NCI-H2081 (cell line): Measurements from ENCODE around the gene PSME1.

ENCODE experiments used
- DNase-seq, 2 experiments: peaks; one replicate each; lab custom pipeline; 2025; lab: John Stamatoyannopoulos, UW

Gene PSME1

DNA sequence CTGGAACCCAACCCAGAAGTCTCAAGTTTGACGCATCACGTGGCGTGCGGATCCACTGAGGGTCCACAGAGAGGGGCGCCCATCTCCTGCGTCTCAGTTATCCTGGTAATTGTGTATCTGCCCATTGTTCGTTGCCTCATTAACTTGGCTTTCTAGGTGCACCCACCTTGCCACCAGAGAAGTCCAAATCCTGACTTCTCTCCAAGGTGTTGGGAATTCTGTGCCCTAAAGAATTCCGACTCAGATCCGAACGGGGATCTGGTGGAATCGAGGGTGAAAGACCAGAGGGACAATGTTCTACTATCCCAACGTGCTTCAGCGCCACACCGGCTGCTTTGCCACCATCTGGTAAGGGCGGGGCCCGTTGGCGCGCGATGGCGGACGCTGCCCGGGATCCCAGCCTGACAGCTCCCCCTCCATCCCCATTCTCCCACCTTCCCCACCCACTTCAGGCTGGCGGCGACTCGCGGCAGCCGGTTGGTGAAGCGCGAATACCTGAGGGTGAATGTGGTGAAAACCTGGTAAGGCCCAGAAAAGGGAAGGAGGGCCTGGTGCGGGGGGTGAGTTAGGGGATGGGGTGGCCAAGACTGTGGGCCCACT is 36.4 kb downstream of the PSME1 start:
- DNase-seq = no peak

DNA sequence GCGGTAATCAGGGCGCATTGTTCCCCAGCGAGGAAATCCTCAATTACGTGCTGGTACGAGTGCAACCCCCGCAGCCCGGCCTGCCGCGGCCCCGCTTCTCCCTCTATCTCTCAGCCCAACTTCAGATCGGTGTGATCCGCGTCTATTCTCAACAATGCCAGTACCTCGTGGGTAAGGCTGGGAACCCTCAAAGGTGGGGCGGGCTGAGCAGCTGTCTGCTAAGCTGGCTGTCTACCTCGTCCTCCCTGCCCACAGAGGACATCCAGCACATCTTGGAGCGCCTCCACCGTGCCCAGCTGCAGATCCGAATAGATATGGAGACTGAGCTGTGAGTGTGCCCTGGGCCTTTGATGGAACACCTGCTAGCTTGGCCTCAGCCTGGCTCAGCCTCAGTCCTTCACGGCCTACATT is 36.9 kb downstream of the PSME1 start:
- no peak for DNase-seq

DNA sequence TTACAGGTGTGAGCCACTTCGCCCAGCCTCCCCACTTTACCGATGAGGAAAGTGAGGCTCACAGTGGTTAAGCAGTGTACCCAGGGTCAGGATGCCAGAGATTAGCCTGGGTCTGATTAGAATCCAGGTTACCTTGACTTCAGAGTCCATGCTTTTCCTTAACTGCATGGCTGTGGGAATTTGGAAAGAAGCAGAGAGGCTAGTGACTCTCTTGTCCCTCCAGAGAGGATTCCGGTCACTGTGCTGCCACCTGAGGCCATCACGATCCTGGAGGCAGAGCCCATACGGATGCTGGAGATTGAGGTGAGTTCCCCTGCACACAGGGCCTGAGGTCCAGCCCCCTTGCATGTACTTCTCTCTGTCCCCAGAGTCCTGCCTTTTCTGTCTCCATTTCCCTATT is 40.6 kb downstream of the PSME1 start:
- no peak for DNase-seq

DNA sequence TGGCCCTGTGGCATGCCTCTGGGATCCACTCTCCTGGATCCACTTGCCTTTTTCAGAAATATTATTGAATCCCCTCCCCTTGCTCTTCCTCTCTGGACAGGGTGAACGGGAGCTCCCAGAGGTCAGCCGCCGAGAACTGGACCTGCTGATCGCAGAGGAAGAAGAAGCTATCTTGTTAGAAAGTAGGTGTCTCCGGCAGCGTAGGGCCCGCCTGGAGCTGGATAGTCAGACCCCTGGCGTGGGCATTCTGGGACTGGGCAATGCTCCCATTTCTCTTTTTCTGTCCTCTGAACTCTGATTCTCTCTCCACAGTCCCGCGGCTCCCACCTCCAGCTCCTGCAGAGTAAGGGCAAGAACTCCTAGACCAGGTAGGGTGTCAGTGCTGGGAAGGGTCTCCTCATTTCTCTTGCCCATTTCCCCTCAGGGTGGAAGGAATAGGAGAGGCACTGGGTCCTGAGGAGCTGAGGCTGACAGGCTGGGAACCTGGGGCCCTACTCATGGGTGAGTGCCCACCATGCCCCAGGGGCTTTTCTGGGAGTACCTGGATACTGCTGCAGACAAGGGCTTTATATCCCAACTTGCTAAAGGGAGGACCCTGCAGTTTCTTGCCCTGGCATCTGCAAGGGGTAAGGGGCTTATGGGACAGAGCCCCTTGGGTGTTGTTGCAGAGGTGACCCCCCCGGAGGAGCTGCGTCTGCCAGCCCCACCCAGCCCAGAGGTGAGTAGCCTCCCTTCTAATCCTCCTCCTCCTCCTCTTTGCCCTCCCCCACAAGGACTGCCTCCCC is 41.2 kb downstream of the PSME1 start:
- DNase-seq = no peak

DNA sequence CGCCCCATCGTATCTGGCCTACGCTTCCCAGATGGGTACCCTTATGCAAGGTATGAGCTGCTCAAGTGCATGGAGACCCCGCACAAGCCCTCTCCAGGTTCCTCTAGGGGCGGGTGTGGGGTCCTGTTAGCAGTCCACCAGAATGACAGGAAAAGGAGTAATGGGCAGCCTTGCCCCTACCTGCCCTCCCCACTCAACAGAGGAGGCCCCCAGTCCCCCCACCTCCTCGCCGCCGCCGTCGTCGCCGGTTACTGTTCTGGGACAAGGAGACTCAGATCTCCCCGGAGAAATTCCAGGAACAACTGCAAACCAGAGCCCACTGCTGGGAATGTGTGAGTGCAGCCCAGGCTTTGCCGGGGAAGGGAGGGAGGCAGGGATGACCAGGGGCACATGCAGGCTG is 41.9 kb downstream of the PSME1 start:
- DNase-seq = no peak

DNA sequence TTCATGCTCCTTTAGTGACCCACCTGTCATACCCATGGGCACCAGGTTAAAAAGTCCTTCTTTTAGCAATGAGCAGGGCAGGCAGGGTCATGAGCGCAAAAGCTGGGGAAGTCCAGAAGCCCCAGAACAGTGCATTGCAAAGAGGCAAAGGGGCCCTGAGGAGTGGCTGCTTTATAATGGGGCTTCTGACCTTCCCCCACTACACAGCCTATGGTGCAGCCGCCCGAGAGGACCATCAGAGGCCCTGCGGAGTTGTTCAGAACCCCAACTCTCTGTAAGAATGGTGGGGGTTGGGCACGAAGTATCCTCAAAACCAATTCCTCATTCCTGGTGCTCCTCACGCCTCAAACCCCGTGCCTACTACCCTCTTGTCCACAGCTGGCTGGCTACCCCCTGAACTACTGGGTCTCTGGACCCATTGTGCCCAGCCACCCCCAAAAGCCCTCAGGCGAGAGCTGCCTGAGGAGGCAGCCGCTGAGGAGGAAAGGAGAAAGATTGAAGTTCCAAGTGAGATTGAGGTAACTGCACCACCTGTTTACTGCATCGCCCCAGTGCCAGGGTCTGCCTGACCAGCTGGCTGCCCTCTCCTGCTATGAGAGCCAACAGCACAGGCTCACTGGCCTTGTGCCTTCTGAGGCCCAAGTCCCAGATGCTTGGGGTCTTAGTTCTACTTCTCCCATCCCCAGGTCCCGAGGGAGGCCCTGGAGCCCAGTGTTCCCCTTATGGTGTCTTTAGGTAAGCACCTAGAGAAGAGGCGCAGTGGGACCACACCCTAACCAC is 42.6 kb downstream of the PSME1 start:
- no peak for DNase-seq

DNA sequence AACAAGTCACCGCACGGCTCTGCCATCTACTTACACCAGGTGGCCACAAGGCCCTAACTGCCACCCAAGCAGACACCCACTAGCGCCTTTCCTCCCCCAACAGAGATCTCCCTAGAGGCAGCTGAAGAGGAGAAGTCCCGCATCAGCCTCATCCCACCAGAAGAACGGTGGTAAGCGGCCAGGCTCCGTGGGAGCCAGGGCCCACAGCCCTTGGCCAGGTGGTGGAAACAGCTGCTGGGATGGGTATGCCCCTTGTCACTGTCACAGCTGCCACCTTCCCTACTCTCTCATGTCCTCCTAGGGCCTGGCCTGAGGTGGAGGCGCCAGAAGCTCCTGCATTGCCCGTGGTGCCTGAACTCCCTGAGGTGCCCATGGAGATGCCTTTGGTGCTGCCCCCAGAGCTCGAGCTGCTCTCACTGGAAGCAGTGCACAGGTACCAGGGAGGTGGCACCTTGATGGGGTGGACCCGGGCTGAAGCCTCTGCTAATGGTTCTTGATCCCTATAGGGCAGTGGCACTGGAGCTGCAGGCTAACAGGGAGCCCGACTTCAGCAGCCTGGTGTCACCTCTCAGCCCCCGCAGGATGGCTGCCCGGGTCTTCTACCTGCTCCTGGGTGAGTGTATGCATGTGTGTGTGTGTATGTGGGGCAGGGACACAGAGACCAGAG is 43.4 kb downstream of the PSME1 start:
- no peak for DNase-seq

DNA sequence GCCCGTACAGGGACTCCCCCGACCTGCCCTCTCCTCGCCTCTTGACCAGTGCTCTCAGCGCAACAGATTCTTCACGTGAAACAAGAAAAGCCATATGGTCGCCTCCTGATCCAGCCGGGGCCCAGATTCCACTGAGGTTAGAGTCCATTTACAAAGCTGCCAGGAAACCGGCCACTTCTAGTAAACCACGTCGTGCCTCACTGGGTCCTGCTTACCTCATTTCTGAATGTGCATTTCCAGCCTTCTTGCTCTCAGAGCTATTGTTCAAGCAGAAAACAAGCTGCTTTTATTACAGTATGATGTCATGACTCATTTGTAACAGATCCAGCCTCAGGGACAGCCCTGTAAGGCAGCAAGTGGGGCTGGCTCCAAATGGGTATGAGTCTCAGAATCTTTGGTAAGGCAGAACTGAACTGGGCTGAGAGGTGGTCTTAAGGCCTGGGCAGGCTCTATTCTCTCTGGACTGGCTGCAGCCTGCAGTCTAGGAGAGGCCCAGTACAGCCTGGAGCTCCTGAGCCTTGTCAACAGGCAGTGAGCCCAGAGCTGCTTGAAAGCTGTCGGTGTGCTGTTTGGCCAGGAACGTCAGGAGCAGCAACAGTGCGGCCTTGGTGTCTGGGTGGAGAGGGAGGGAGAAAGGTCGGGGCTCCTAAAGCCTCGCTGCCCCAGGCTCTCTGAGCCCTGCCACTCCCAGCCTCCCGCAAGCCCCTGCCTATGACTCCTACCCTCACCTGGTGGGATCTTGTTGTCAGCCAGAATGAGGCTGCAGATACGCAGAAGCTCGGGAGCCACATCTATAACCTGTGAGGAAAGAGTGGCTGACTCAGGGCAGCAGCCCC is 44.2 kb downstream of the PSME1 start:
- no peak for DNase-seq

DNA sequence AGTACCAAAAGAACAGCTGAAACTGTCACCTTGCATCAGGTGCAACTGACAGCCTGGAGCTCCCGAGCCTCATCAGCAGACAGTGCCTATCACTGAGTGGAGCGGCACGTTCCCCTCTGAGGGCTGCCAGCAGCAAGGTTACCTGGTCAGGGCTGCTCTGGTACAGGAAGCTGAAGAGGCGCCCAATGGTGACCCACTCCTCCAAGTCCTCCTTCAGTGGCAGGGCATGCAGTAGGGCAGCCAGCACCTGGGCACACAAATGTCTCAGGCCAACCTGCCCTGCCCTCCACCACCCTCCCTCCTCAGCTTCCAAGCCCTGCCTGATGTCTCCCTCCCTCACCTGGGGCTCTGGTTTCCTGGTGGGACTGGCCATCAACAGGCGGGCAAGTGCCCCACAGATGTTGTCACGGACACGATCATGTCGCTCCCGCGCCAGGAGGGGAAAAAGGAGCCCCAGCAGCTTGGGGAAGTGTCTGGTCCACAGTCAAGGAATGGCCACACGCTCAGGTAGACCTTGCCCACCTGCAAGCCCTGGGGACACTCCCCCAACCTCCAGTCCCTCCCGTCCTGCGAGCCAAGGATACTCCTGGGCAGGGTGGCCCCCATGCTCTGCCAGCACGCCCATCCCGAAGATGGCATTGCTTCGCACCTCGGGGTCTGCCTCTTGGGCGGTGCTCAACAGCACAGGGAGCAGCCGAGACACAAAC is 45.5 kb downstream of the PSME1 start:
- no peak for DNase-seq

DNA sequence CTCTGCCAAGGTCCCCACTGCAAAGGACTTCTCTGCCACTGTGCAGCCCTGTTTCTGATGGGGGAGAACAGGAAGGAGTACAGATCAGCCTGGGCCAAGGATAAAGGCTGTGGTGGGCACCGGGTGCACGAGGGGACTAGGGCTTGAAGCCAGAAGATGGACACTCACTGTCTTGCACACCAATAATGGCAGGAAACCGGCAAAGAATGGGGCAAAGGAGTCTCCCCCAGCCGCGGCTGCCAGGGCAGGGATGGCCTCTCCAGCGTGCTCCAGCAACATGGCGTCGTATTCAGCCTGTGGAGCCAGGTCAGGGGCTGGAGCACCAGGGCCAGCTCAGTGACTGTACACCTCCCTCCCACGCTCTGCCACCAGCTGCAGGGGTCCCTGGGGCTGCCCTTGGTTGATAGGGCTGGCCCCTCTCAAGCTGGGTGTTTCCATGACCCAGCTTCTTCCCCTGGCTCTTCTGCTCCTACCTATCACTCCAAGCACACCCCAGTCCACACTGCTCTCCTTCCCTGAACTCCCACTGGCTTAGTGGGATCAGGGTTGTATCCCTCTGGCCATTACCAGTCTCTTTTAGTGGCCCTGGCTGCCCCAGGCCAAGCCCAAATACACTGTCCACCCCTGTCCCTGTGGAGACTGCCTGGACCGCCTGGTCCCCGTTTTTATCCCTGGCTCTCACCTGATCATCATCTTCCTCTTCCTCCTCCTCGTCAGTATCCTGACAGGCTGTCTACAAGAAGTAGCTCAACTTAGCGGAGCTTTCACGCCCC is 46.3 kb downstream of the PSME1 start:
- DNase-seq = no peak

DNA sequence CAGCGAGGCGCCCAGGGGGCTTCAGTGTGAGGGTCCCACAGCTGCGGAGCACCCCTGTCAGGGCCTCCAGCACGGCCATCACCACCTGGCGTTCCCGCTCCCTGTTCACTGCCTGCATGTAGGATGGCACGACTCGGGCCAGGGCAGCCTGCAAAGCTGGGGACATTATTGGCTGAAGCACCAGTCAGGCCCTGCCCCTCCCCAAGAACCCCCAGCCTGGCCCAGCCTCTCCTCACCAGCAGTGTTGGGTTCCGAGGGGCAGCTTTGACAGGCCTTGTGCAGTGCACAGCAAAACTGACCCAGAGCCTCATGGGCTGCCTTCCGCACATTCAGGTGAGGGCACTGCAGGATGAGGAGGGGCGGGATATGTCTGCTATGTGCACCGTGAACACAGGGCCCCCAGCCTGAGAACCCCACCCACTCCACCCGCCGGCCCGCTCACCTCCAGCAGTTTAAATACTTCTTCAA is 47.1 kb downstream of the PSME1 start:
- no peak for DNase-seq

DNA sequence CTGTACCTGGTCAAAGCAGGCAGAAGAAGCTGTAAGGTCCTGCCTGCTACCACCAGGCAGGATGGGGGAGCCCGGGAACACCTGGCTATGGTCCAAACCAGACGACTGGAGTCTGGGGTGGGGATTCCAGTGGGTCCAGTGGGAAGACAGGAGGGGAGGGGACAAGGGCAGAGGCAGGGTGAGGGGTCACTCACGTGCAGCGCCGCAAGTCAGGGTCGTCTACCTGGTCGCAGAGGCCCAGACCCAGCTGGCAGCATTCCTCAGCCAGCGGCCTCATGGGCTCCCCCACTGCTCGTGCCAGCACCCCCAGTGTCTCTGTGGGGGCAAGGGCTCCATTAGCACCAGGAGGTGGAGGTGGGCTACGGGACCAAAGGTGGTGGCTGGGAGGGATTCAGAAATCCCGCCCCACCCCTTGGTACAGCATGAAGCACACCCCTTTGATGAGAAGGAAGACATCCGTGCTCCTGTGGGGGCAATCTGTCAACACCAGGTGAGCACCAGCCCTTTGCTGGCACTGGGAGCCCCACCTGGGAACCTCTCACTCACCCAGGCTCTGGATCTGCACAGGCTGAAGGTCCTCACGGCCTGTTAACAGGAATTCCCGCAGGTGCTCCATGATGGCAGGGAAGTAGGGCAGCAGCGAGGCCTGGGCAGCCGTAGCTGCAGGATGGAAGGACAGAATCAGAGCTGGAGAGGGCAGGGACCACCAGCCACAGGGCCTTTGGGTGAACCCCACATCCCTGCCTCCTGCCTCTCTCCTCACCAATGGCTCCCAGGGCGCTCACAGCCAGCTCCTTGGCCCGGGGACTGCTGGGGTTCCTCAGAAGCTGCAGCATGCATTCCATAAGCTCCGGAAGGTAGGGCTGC is 48.3 kb downstream of the PSME1 start:
- DNase-seq = no peak

DNA sequence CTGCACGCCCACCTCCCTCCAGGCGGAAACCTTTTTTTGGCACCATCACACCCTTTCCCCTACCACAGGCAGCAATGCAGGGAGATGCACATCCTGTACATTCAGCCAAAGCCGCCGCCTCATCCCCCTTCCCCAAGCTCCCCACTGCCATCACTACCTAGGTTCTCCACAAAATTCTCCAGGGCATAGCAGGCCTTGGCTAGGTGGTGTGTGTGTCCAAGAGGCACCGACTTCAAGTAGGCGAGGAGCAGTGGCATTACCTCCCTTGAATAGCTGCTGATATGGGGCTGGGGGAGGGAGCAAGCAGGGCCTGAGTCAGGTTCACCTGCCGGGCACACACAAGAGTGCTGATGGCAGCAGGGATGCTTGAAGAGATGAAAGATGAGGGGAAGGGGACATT is 49.0 kb downstream of the PSME1 start:
- no peak for DNase-seq

DNA sequence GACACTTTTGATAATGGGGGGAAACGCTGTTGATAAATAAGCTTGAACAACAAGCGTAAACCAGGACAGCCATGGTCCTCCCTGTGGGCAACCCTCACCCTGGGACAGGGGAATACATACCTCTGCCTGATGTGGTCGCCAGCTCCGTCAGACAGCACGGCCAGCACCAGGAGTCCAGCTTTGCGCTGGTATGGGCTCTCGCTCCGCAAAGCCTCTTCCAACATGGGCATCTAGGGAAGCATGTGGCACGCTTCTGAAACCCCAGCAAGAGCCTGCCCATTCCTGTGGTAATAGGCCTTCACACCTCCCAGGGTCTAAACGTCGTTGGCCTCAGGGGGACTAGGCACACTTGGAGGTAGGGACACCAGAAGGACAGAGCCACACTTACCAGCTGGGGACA is 49.7 kb downstream of the PSME1 start:
- no peak for DNase-seq

DNA sequence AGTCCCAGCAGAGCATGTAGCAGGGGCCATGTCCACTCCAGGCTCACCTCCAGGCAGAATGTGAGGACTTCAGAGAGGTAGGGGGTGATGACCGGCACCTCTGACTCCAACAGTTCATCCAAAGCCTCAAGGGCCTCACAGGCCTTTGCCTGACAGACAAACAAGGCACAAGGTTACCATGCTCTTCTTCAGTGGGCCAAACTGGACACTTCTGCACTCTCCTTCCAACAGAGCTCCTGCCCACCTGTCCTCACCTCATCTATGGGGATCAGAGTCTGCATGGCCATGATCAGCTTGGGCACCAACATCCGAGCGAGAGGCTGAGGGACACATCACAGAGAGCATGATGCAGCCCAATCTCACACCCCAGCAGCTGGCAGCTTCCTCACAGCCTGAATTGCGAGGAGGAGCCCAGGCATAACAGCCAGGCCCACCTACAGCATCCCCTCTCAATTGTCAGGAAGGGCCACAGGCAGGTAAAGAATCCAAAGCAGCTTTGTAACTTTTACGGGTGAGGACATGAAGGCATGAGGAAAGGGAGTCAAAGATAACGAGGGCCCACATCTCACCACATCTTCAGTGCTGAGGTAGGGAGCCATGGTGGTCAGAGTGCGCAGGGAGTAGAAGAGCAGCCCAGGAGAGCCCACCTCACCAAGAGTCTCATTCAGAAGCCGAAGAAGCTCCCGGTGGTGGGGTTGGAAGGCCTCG is 51.0 kb downstream of the PSME1 start:
- DNase-seq = no peak

DNA sequence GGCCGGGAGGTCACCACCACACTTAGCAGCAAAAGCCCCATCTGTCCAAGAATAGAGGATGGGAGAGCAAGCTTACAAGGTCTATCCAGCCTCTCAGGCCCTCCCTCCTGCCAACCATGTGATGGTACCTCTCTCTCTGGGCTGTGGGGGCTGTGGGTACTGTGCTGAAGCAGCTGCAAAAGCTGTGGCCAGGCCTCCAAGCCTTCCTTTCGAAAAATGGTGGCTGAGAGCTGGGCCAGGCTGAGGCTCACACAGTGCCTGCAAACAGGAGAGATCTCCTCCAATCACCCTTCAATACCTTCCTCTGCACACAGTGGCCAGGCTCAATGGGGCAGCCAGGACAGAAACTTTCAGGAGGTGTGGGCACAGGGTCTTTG is 51.5 kb downstream of the PSME1 start:
- DNase-seq = no peak
